GM19328 (cell line): ENCODE data around the gene KMT5B.

Experiments
- ATAC-seq: cut with Tn5 transposase; IDR thresholded peaks from one replicate; pipeline ENCODE4 v1.9.1; 2021; ENCODE audit warnings: mild to moderate bottlenecking, moderate library complexity; ENCODE audit not compliant: unreplicated experiment

The KMT5B gene

GRCh38 chr11:68146704-68147474 is 66.2 kb downstream of the KMT5B start:
- no peak for ATAC-seq

GRCh38 chr11:68146010-68146540 is 67.0 kb downstream of the KMT5B start:
- no peak for ATAC-seq

- ATAC-seq, result no peak
Measured at GRCh38 chr11:68145120-68145866, 67.8 kb downstream of the KMT5B start.

- ATAC-seq, result no peak
Measured at GRCh38 chr11:68143310-68143689, 69.8 kb downstream of the KMT5B start.

GRCh38 chr11:68142441-68143309 is 70.4 kb downstream of the KMT5B start:
- ATAC-seq, result no peak

- no peak for ATAC-seq
Measured at GRCh38 chr11:68142028-68142412, 71.1 kb downstream of the KMT5B start.

- no peak for ATAC-seq
Measured at GRCh38 chr11:68141246-68142027, 71.7 kb downstream of the KMT5B start.

GRCh38 chr11:68140496-68141245 is 72.4 kb downstream of the KMT5B start:
- no peak for ATAC-seq

GRCh38 chr11:68138237-68138636 is 74.9 kb downstream of the KMT5B start:
- ATAC-seq, result no peak

- ATAC-seq, result no peak
Measured at GRCh38 chr11:68137833-68138232, 75.3 kb downstream of the KMT5B start.

- ATAC-seq, result no peak
Measured at GRCh38 chr11:68136866-68137265, 76.2 kb downstream of the KMT5B start.

- no peak for ATAC-seq
Measured at GRCh38 chr11:68135161-68135560, 77.9 kb downstream of the KMT5B start.

- ATAC-seq, result no peak
Measured at GRCh38 chr11:68133761-68134160, 79.3 kb downstream of the KMT5B start.

- ATAC-seq, result no peak
Measured at GRCh38 chr11:68130121-68130520, 83.0 kb downstream of the KMT5B start.

- no peak for ATAC-seq
Measured at GRCh38 chr11:68128682-68129327, 84.3 kb downstream of the KMT5B start.

- ATAC-seq, result no peak
Measured at GRCh38 chr11:68127714-68128681, 85.1 kb downstream of the KMT5B start.

- ATAC-seq, result no peak
Measured at GRCh38 chr11:68125164-68125563, 87.9 kb downstream of the KMT5B start.

GRCh38 chr11:68122936-68123539 is 90.1 kb downstream of the KMT5B start:
- ATAC-seq, result no peak
